ENCODE results near the gene RAD52. TPM values are rescaled to one million over a fixed set of nuclear protein-coding genes. Genes with fewer than 3 reads are reported as not detected.

Gene RAD52
- total and polyA plus RNA-seq, 2 experiments from 2014 or later, result 6.6 to 13.4 TPM

- Histone ChIP-seq H3K36me3 (replicated peaks; ENCODE audit: insufficient read depth, low read depth) (no peaks in the 10 kb centered on the region), H3K4me3 (no peak overlapping the region)
Measured at GRCh38 chr12:880656-881055, 68.8 kb downstream of the RAD52 start.

GRCh38 chr12:879641-880040, 69.9 kb downstream of the RAD52 start:
- no peaks in the 10 kb centered on the region for H3K36me3 ChIP-seq (replicated peaks; ENCODE audit: insufficient read depth, low read depth)
- no peaks in the 10 kb centered on the region for H3K9me2 ChIP-seq (replicated peaks; ENCODE audit: insufficient read depth)
- H4K20me1 ChIP-seq (ENCODE audit: insufficient read depth, poor library complexity, severe bottlenecking), result no peaks in the 10 kb centered on the region
- H3K9me3 ChIP-seq (ENCODE audit: low read depth), result no peaks in the 10 kb centered on the region
- H3K79me2 ChIP-seq, result peaks cover 3% of the 10 kb centered on the region
- H2AFZ ChIP-seq, result no peak overlapping the region
- no peak overlapping the region for H3K4me2 ChIP-seq
- no peaks in the 10 kb centered on the region for H3K27me3 ChIP-seq
- H3K4me1 ChIP-seq (ENCODE audit: insufficient read depth), result no peaks in the 10 kb centered on the region
- 92% methylated on average over 5 of the region's 5 CpGs for WGBS (ENCODE audit: low lambda C conversion rate, missing lambda C conversion rate)
- no peak for DNase-seq (ENCODE audit: low spot score)
- no peak overlapping the region for H3K4me3 ChIP-seq
- no peak overlapping the region for H3K27ac ChIP-seq
- no peak for TF ChIP-seq EZH2phosphoT487 (IDR thresholded peaks at IDR 0.05; ENCODE audit: low read depth, severe bottlenecking, unreplicated experiment)
- no peak for TF ChIP-seq EZH2 (IDR thresholded peaks at IDR 0.05; ENCODE audit: borderline replicate concordance)
- TF ChIP-seq CTCF (IDR thresholded peaks at IDR 0.05; ENCODE audit: poor library complexity), result no peak

More at GRCh38 chr12:880656-881055, 68.8 kb downstream of the RAD52 start:
- H2AFZ ChIP-seq, result no peak overlapping the region
- H3K9me2 ChIP-seq (replicated peaks; ENCODE audit: insufficient read depth), result no peaks in the 10 kb centered on the region
- H3K4me1 ChIP-seq (ENCODE audit: insufficient read depth), result no peaks in the 10 kb centered on the region
- TF ChIP-seq CTCF (IDR thresholded peaks at IDR 0.05; ENCODE audit: poor library complexity) (no peak), EZH2phosphoT487 (IDR thresholded peaks at IDR 0.05; ENCODE audit: low read depth, severe bottlenecking, unreplicated experiment) (no peak), EZH2 (IDR thresholded peaks at IDR 0.05; ENCODE audit: borderline replicate concordance) (no peak)
- no peaks in the 10 kb centered on the region for H3K79me2 ChIP-seq
- H3K4me2 ChIP-seq, result no peak overlapping the region
- H3K27ac ChIP-seq, result no peak overlapping the region
- H3K9me3 ChIP-seq (ENCODE audit: low read depth), result no peaks in the 10 kb centered on the region
- DNase-seq (ENCODE audit: low spot score), result no peak
- no peaks in the 10 kb centered on the region for H3K27me3 ChIP-seq
- H4K20me1 ChIP-seq (ENCODE audit: insufficient read depth, poor library complexity, severe bottlenecking), result no peaks in the 10 kb centered on the region
- 97% methylated on average over 4 of the region's 4 CpGs for WGBS (ENCODE audit: low lambda C conversion rate, missing lambda C conversion rate)

GRCh38 chr12:873954-874353, 75.5 kb downstream of the RAD52 start:
- DNase-seq (ENCODE audit: low spot score), result no peak
- Histone ChIP-seq H3K9me2 (replicated peaks; ENCODE audit: insufficient read depth) (no peaks in the 10 kb centered on the region), H3K4me3 (no peak overlapping the region), H3K36me3 (replicated peaks; ENCODE audit: insufficient read depth, low read depth) (no peaks in the 10 kb centered on the region), H3K27me3 (no peaks in the 10 kb centered on the region), H4K20me1 (ENCODE audit: insufficient read depth, poor library complexity, severe bottlenecking) (no peaks in the 10 kb centered on the region), H3K79me2 (peaks cover 3% of the 10 kb centered on the region), H3K4me2 (no peak overlapping the region), H3K27ac (no peak overlapping the region), H2AFZ (no peak overlapping the region), H3K9me3 (ENCODE audit: low read depth) (no peaks in the 10 kb centered on the region), H3K4me1 (ENCODE audit: insufficient read depth) (no peaks in the 10 kb centered on the region)
- no peak for TF ChIP-seq EZH2 (IDR thresholded peaks at IDR 0.05; ENCODE audit: borderline replicate concordance)
- no peak for TF ChIP-seq EZH2phosphoT487 (IDR thresholded peaks at IDR 0.05; ENCODE audit: low read depth, severe bottlenecking, unreplicated experiment)
- no peak for TF ChIP-seq CTCF (IDR thresholded peaks at IDR 0.05; ENCODE audit: poor library complexity)
- WGBS (ENCODE audit: low lambda C conversion rate, missing lambda C conversion rate), result 82% methylated on average over 2 of the region's 2 CpGs

- TF ChIP-seq EZH2phosphoT487 (IDR thresholded peaks at IDR 0.05; ENCODE audit: low read depth, severe bottlenecking, unreplicated experiment) (no peak), CTCF (IDR thresholded peaks at IDR 0.05; ENCODE audit: poor library complexity) (no peak)
- H3K9me3 ChIP-seq (ENCODE audit: low read depth), result no peaks in the 10 kb centered on the region
- no peaks in the 10 kb centered on the region for H4K20me1 ChIP-seq (ENCODE audit: insufficient read depth, poor library complexity, severe bottlenecking)
- no peak overlapping the region for H2AFZ ChIP-seq
- no peak overlapping the region for H3K4me3 ChIP-seq
- DNase-seq (ENCODE audit: low spot score), result no peak
- no peaks in the 10 kb centered on the region for H3K27me3 ChIP-seq
- H3K79me2 ChIP-seq, result peaks cover 3% of the 10 kb centered on the region
- WGBS (ENCODE audit: low lambda C conversion rate, missing lambda C conversion rate), result 93% methylated on average over 1 of the region's 1 CpG
- H3K9me2 ChIP-seq (replicated peaks; ENCODE audit: insufficient read depth), result no peaks in the 10 kb centered on the region
- no peak overlapping the region for H3K4me2 ChIP-seq
- no peaks in the 10 kb centered on the region for H3K36me3 ChIP-seq (replicated peaks; ENCODE audit: insufficient read depth, low read depth)
- no peak overlapping the region for H3K27ac ChIP-seq
- H3K4me1 ChIP-seq (ENCODE audit: insufficient read depth), result no peaks in the 10 kb centered on the region
Measured at GRCh38 chr12:870378-870777, 79.1 kb downstream of the RAD52 start.

Data from hepatocyte (in vitro differentiated cells).